Fibroblast of pulmonary artery (primary cell): Measurements from ENCODE around the gene TNPO2.

Experiments
- DNase-seq: peaks from one replicate; pipeline ENCODE4 v3.0.0-alpha.2; 2010; ENCODE audit warnings: low read depth
- H3K4me3 ChIP-seq: replicated peaks from 2 replicates; pipeline ENCODE4 v1.5.1; 2011; ENCODE audit warnings: low read depth, mild to moderate bottlenecking, control low read depth, low read length, moderate library complexity
- CTCF ChIP-seq: IDR thresholded peaks from 2 replicates; pipeline ENCODE4 v1.5.1; 2011; ENCODE audit warnings: mild to moderate bottlenecking, control low read depth, low read length, inconsistent platforms; ENCODE audit errors: missing control alignments

TNPO2 gene

GRCh38 chr19:12695514-12695913 lies 28.2 kb downstream of the TNPO2 start:
- peak overlapping the region; percentile 84 for H3K4me3 ChIP-seq
- no peak for TF ChIP-seq CTCF
- DNase-seq = no peak

GRCh38 chr19:12695096-12695495 lies 28.6 kb downstream of the TNPO2 start:
- DNase-seq = no peak
- no peak for TF ChIP-seq CTCF
- H3K4me3 ChIP-seq = no peak overlapping the region

- no peak for TF ChIP-seq CTCF
- no peak for DNase-seq
- no peak overlapping the region for H3K4me3 ChIP-seq
Measured at GRCh38 chr19:12694641-12695040, 29.1 kb downstream of the TNPO2 start.

- DNase-seq = no peak
- no peak for TF ChIP-seq CTCF
- H3K4me3 ChIP-seq = no peak overlapping the region
Measured at GRCh38 chr19:12692960-12693359, 30.8 kb downstream of the TNPO2 start.

GRCh38 chr19:12689581-12690216 lies 34.0 kb downstream of the TNPO2 start:
- TF ChIP-seq CTCF = no peak
- no peak for DNase-seq
- H3K4me3 ChIP-seq = no peak overlapping the region

GRCh38 chr19:12689012-12689411 lies 34.7 kb downstream of the TNPO2 start:
- DNase-seq = no peak
- no peak overlapping the region for H3K4me3 ChIP-seq
- TF ChIP-seq CTCF = no peak

- no peak for DNase-seq
- TF ChIP-seq CTCF = no peak
- no peak within 1 kb of the TSS for H3K4me3 ChIP-seq
Measured at GRCh38 chr19:12687496-12688196, 36.1 kb downstream of the TNPO2 start, which contains the start of gene GNG14. TSS of gene GNG14 (plus strand) at chr19:12687998. CDS start at chr19:12688049, 51 bp downstream.
